Muscle of leg (tissue), 11 donors: ENCODE data around the gene TNS1. TPM values are rescaled to one million over a fixed set of nuclear protein-coding genes. Genes with fewer than 3 reads are reported as not detected.
A peak's percentile ranks its signal among the peaks of the same experiment; 100 is the strongest.

Experiments
- DNase-seq: peaks from one replicate; pipeline ENCODE4 v3.0.0; 2013
- H3K27ac ChIP-seq: one replicate; pipeline ENCODE4 v1.5.1; 2013; ENCODE audit warnings: mild to moderate bottlenecking, low read length, control low read depth
- H3K27me3 ChIP-seq: one replicate; pipeline ENCODE4 v1.6.1; 2013; ENCODE audit warnings: low read length; ENCODE audit not compliant: control insufficient read depth, insufficient read depth
- H3K36me3 ChIP-seq: one replicate; pipeline ENCODE4 v1.6.1; 2013; ENCODE audit warnings: low read length; ENCODE audit not compliant: control insufficient read depth, insufficient read depth
- H3K4me1 ChIP-seq: one replicate; pipeline ENCODE4 v1.6.1; 2013; ENCODE audit warnings: low read length; ENCODE audit not compliant: control insufficient read depth, insufficient read depth
- H3K4me3 ChIP-seq: one replicate; pipeline ENCODE4 v1.5.1; 2013; ENCODE audit warnings: low read length, control low read depth
- H3K9me3 ChIP-seq: replicated peaks from 2 replicates; pipeline ENCODE4 v1.6.1; 2013; ENCODE audit warnings: low read depth, low read length; ENCODE audit not compliant: control insufficient read depth
- WGBS: methylation state at CpG from one replicate; pipeline ENCODE4 v1.1.5; 2013; ENCODE audit warnings: missing lambda C conversion rate; ENCODE audit not compliant: insufficient coverage; 5-methylcytosine and 5-hydroxymethylcytosine counted together
- polyA plus RNA-seq, 8 donors: library from polyadenylated mRNA; unstranded; fragments of 120-200 nt; gene quantifications; one replicate each; pipeline versions ENCODE4 v1.2.1 to v1.2.3, GENCODE V29; 2013; ENCODE audit warnings: inconsistent platforms in 1 of 8, low replicate concordance in 1 of 8; ENCODE audit not compliant: insufficient read length in 8 of 8, insufficient read depth in 1 of 8
- total RNA-seq: library from RNA; stranded (reverse); fragments of 120-200 nt; gene quantifications from one replicate; pipeline ENCODE4 v1.2.4, GENCODE V29; 2013

TNS1 gene
- total and polyA plus RNA-seq, 9 donors = 68.1 to 129 (median 114) TPM

DNA sequence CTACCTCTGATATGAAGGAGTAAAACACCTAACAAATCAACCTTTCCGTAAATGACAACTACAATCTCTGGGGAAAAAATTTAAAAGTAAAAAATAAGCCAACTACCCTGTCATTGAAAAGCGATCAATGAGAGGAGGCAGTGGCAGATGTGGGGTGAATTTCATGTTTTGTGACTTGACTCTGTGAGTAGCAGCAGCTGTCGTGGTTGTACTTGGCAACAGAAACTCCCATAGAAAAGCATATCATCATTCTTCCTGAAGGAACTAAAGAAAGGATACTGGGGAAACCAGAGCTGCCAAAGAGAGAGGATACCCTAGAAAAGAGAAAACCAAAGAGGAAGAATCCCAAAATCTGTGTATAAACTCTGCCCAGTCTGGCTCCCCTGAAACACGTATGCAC lies 236.4 kb downstream of the TNS1 start:
- Histone ChIP-seq H3K9me3 (peaks cover 13% of the 10 kb centered on the region), H3K4me1 (no peaks in the 10 kb centered on the region), H3K4me3 (no peak overlapping the region), H3K27me3 (no peaks in the 10 kb centered on the region), H3K27ac (no peak overlapping the region), H3K36me3 (no peaks in the 10 kb centered on the region)
- DNase-seq = no peak
- 17% methylated on average over 1 of the region's 4 CpGs for WGBS

DNA sequence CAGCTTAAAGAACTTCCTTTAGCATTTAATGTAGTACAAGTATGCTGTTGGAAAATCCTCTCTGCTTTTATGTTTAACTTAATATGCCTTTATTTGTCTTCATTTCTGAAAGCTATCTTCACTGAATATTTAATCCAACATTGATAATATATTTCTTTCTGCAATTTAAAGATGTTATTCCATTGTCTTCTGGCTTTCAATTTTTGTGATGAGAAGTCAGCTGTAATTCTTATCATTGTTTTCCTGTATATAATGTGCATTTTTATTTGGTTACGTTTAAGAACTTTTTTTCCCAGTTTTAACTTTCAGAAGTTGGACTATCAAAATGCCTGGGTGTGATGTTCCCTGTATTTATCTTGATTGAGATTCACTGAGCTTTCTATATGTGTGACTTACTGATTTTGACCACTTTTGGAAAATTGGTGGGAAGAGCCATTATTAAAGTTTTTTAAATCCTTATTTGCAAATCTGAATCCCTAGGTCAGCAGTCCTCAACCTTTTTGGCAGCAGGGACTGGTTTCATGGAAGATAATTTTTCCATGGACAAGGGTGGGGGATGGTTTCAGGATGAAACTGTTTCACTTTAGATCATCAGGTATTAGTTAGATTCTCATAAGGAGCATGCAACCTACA lies 241.0 kb downstream of the TNS1 start:
- no CpG with 5 or more reads among the region's 1 CpG for WGBS
- Histone ChIP-seq H3K27me3 (no peaks in the 10 kb centered on the region), H3K36me3 (no peaks in the 10 kb centered on the region), H3K4me3 (no peak overlapping the region), H3K9me3 (peaks cover 11% of the 10 kb centered on the region), H3K4me1 (peaks cover 2% of the 10 kb centered on the region), H3K27ac (no peak overlapping the region)
- DNase-seq = no peak

DNA sequence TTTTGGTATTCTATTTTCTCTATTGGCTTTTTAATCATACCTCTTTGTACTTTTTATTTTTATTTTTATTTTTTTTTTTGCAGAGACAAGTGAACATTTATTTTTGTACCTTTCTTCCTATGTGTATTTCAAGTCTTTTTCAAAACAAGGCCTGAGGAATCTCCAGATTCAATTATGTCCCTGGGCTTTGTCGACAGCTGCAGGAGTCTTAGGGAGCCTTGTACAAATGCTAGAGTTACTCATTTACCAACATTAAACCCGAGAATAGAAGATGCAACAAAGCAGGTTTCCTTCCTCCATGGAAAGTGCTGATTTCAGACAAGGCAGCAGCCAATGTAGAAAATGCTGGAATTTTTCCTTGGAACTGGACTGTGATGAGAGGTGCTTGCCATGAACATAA lies 242.8 kb downstream of the TNS1 start:
- no peaks in the 10 kb centered on the region for H3K36me3 ChIP-seq
- WGBS = no CpG with 5 or more reads among the region's 2 CpGs
- no peak for DNase-seq

GRCh38 chr2:217757108-217757463 lies 245.7 kb downstream of the TNS1 start:
- WGBS = no CpG with 5 or more reads among the region's 2 CpGs
- Histone ChIP-seq H3K9me3 (peaks cover 5% of the 10 kb centered on the region), H3K4me1 (peaks cover 28% of the 10 kb centered on the region), H3K27me3 (no peaks in the 10 kb centered on the region), H3K27ac (no peak overlapping the region), H3K4me3 (no peak overlapping the region), H3K36me3 (no peaks in the 10 kb centered on the region)
- DNase-seq = no peak

More for the DNA sequence above, 242.8 kb downstream of the TNS1 start:
- no peaks in the 10 kb centered on the region for H3K27me3 ChIP-seq
- peaks cover 9% of the 10 kb centered on the region for H3K9me3 ChIP-seq
- H3K4me1 ChIP-seq = peaks cover 9% of the 10 kb centered on the region
- no peak overlapping the region for H3K4me3 ChIP-seq
- no peak overlapping the region for H3K27ac ChIP-seq

GRCh38 chr2:217756375-217757107 lies 246.3 kb downstream of the TNS1 start:
- Histone ChIP-seq H3K4me1 (peaks cover 28% of the 10 kb centered on the region), H3K9me3 (no peaks in the 10 kb centered on the region), H3K27ac (peak overlapping the region; percentile 29), H3K27me3 (no peaks in the 10 kb centered on the region), H3K4me3 (peak overlapping the region; percentile 27), H3K36me3 (no peaks in the 10 kb centered on the region)
- 9% methylated on average over 31 of the region's 34 CpGs for WGBS
- peak; percentile 84 for DNase-seq

DNA sequence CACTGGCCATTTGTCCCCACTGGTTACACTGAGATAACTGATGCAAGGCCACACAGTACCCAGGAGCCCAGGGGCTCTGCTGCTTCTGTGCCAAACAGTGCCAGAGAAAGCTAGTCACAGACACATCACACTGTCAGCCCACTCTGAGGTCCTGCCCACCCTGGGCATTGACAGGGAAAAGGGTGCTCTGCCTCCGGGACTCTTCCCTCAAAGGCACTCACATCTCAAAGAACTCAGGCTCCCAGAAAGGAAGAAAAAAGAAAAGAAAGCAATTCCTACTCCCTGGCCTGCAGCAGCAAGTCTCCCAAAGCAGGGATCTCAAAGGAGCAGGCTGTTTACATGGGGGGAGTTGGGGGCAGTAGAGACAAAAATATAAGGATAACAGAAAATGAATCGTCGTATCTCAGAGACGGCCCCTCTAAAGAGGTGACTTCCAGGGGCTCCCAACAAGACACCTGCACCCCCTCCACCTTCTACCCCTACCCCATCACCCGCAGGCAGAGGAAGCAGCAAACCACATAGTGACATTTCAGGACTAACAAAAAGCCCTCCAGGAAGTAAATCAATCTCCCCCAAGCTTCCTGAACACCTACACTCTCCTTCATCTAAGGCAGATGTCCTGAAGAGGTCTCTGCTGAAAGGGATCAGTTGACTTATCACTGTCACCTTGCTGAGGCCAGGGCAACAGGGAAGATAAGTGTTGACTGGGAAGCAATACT lies 247.6 kb downstream of the TNS1 start:
- no peaks in the 10 kb centered on the region for H3K36me3 ChIP-seq
- 50% methylated on average over 2 of the region's 5 CpGs for WGBS

DNA sequence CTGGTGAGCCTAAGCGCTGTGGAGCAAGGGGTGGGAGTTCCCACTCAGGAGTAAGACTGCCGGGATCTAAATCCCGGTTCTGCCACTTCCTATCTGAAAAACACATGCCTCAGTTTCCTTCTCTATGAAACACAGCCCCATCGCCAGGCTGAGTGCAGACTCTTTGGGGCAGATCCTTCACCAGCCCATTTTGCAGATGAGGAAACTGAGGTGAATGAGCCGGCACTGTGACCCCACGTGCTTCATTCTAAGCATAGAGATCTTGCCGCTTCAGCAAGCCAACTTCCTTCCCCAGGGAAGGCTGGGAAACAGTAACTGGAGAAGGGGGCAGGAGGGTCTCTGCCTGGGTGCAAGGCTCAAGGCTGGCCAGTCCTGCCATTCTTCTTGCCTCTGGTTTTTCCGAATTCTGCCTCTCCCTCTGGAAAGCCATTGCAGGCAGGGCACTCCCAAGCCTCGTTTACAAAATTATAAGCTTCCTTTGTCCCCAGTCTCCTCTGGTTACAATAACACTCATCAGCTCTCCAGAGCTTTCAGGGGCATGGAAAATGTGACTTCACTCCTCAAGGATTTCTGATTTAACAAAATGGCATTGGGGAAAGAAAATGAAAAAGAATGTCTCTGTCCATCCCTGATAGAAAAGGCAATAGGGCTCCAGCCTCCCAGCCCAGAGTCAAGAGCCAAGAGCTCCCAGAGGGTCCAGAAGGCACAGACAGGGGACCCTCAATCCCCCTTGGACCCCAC lies 249.2 kb downstream of the TNS1 start:
- H3K27ac ChIP-seq = peak overlapping the region; percentile 59
- no peak overlapping the region for H3K4me3 ChIP-seq
- H3K4me1 ChIP-seq = peaks cover 48% of the 10 kb centered on the region
- no peaks in the 10 kb centered on the region for H3K9me3 ChIP-seq
- WGBS = 64% methylated on average over 5 of the region's 9 CpGs
- DNase-seq = peak; percentile 73
- no peaks in the 10 kb centered on the region for H3K27me3 ChIP-seq
- no peaks in the 10 kb centered on the region for H3K36me3 ChIP-seq

More for the DNA sequence above, 247.6 kb downstream of the TNS1 start:
- Histone ChIP-seq H3K27me3 (no peaks in the 10 kb centered on the region), H3K27ac (no peak overlapping the region), H3K9me3 (no peaks in the 10 kb centered on the region), H3K4me1 (peaks cover 35% of the 10 kb centered on the region), H3K4me3 (no peak overlapping the region)
- no peak for DNase-seq

DNA sequence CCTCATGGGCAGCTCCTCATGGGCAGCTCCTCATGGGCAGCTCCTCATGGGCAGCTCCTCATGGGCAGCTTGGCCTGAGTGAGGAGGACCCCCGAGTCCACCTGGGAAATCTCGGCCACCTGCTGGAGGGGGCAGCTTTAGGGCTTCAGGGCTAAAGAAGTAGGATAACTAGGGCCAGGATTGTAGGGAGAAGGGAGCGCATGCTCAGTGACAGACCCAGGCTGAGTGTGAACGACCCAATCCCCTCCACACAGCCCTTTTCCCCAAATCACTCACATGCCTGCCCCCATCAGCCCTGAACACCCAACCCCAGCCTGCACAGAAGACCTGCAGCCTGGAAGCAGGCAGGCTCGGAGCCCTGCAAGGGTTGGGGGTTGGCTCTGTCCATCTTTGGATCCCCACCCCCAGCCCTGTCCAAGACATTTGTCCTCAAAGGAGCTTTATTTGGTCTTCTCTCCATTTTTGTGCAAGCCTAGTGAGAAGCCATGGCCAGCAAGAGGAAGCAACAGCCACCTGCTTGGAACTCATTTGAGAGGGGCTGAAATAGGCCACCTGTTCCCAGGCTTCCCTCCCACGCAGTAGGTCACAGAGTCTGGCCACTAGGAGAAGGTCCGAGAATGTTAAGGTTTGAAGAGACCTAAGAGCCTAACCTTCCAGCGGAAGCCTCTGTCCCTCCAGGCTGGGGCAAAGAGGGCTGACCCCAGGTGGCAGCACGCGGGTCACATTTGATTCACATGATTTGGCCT lies 249.9 kb downstream of the TNS1 start:
- H3K4me3 ChIP-seq = no peak overlapping the region
- H3K36me3 ChIP-seq = no peaks in the 10 kb centered on the region
- H3K27me3 ChIP-seq = no peaks in the 10 kb centered on the region
- no peak overlapping the region for H3K27ac ChIP-seq
- DNase-seq = no peak
- peaks cover 51% of the 10 kb centered on the region for H3K4me1 ChIP-seq
- WGBS = 92% methylated on average over 5 of the region's 10 CpGs
- no peaks in the 10 kb centered on the region for H3K9me3 ChIP-seq

DNA sequence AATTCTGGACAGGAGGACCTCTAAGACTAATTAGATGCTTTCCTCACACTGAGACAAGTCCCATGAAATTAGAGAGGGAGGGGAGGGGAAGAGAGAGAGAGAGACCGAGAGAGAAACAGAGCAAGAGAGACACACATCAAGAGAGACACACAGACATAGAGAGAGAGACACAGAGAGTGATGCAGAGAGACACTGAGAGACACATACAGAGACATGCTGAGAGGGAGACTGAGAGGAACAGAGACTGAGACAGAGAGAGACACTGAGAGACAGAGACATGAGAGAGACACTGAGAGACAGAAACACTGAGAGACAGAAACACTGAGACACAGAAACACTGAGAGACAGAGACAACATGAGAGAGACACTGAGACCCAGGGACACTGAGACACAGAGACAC lies 250.8 kb downstream of the TNS1 start:
- H3K36me3 ChIP-seq = no peaks in the 10 kb centered on the region
- no CpG with 5 or more reads among the region's 1 CpG for WGBS
- peaks cover 58% of the 10 kb centered on the region for H3K4me1 ChIP-seq

More for the DNA sequence above, 250.8 kb downstream of the TNS1 start:
- Histone ChIP-seq H3K27ac (no peak overlapping the region), H3K9me3 (no peaks in the 10 kb centered on the region), H3K4me3 (no peak overlapping the region), H3K27me3 (no peaks in the 10 kb centered on the region)
- DNase-seq = no peak
